NCI-H226 (cell line): ENCODE data around the gene HMGXB3.

Experiments
- DNase-seq: peaks from one replicate; pipeline ENCODE4 v3.0.0-alpha.2; 2015

HMGXB3 gene

GRCh38 chr5:150092159-150092787, 91.7 kb downstream of the HMGXB3 start:
- no peak for DNase-seq

- DNase-seq: no peak
Observed at GRCh38 chr5:150097152-150097551, 96.6 kb downstream of the HMGXB3 start.

GRCh38 chr5:150101023-150101422, 100.5 kb downstream of the HMGXB3 start:
- no peak for DNase-seq
